Astrocyte (in vitro differentiated cells and primary cell): ENCODE data around the gene AAMP. TPM values are rescaled to one million over a fixed set of nuclear protein-coding genes. Genes with fewer than 3 reads are reported as not detected.

Experiments used
- DNase-seq: peaks from one replicate; pipeline ENCODE4 v3.0.0-alpha.2; 2010; ENCODE audit warnings: low read depth
- FAIRE-seq: peaks from 2 replicates; lab custom pipeline; 2011; peaks lifted over from hg19 to GRCh38; lab: Jason Lieb, UNC
- H2AFZ ChIP-seq: 2 replicates; pipeline ENCODE4 v1.6.0; 2012; ENCODE audit warnings: low read depth, low read length, inconsistent platforms
- H3K27ac ChIP-seq: 2 replicates; pipeline ENCODE4 v1.5.1; 2011; ENCODE audit warnings: low read depth, low read length, inconsistent platforms
- H3K27me3 ChIP-seq: 2 replicates; pipeline ENCODE4 v1.6.0; 2011; ENCODE audit warnings: low read length, inconsistent platforms; ENCODE audit not compliant: insufficient read depth
- H3K36me3 ChIP-seq: 2 replicates; pipeline ENCODE4 v1.5.1; 2011; ENCODE audit warnings: low read length, inconsistent platforms; ENCODE audit not compliant: insufficient read depth
- H3K4me1 ChIP-seq: 2 replicates; pipeline ENCODE4 v1.5.1; 2011; ENCODE audit warnings: low read length, inconsistent platforms; ENCODE audit not compliant: insufficient read depth
- H3K4me2 ChIP-seq: 2 replicates; pipeline ENCODE4 v1.6.0; 2012; ENCODE audit warnings: low read length, inconsistent platforms
- H3K4me3 ChIP-seq: 2 replicates; pipeline ENCODE4 v1.5.1; 2011; ENCODE audit warnings: low read depth, mild to moderate bottlenecking, low read length, inconsistent platforms; ENCODE audit not compliant: insufficient read depth
- H3K79me2 ChIP-seq: 2 replicates; pipeline ENCODE4 v1.6.0; 2012; ENCODE audit warnings: mild to moderate bottlenecking, low read length, inconsistent platforms; ENCODE audit not compliant: insufficient read depth
- H3K9ac ChIP-seq: 2 replicates; pipeline ENCODE4 v1.6.0; 2012; ENCODE audit warnings: mild to moderate bottlenecking, low read length, inconsistent platforms
- H3K9me3 ChIP-seq: 2 replicates; pipeline ENCODE4 v1.5.1; 2012; ENCODE audit warnings: low read depth, mild to moderate bottlenecking, low read length, inconsistent platforms; ENCODE audit not compliant: insufficient read depth
- H4K20me1 ChIP-seq: 2 replicates; pipeline ENCODE4 v1.6.0; 2012; ENCODE audit warnings: low read length, inconsistent platforms; ENCODE audit not compliant: insufficient read depth
- H3K27ac Mint-ChIP-seq: one replicate; pipeline ENCODE4 v1.8.0; 2021; ENCODE audit warnings: mild to moderate bottlenecking, mixed read lengths; ENCODE audit not compliant: unreplicated experiment
- H3K27me3 Mint-ChIP-seq: one replicate; pipeline ENCODE4 v1.8.0; 2021; ENCODE audit warnings: low read depth, mixed read lengths; ENCODE audit not compliant: unreplicated experiment
- H3K36me3 Mint-ChIP-seq: one replicate; pipeline ENCODE4 v1.8.0; 2021; ENCODE audit warnings: low read depth, mixed read lengths; ENCODE audit not compliant: unreplicated experiment
- H3K4me1 Mint-ChIP-seq: one replicate; pipeline ENCODE4 v1.8.0; 2021; ENCODE audit warnings: low read depth, mixed read lengths; ENCODE audit not compliant: unreplicated experiment
- H3K4me3 Mint-ChIP-seq: one replicate; pipeline ENCODE4 v1.8.0; 2021; ENCODE audit warnings: mild to moderate bottlenecking, moderate library complexity, mixed read lengths; ENCODE audit not compliant: unreplicated experiment
- H3K9me3 Mint-ChIP-seq: one replicate; pipeline ENCODE4 v1.8.0; 2021; ENCODE audit warnings: mild to moderate bottlenecking, mixed read lengths; ENCODE audit not compliant: unreplicated experiment
- CTCF ChIP-seq: IDR thresholded peaks from 2 replicates; pipeline ENCODE4 v1.5.1; 2011; ENCODE audit warnings: low read depth, mild to moderate bottlenecking, inconsistent platforms, low read length, moderate library complexity; ENCODE audit not compliant: insufficient read depth
- EZH2 ChIP-seq: IDR thresholded peaks from 2 replicates; pipeline ENCODE4 v1.6.1; 2012; ENCODE audit warnings: mild to moderate bottlenecking, low read length, inconsistent platforms; ENCODE audit not compliant: insufficient read depth
- microRNA-seq: library from miRNA; unstranded; fragments of <30 nt; microRNA quantifications from one replicate; pipeline ENCODE4 v1.2.0, GENCODE V29; 2020
- total RNA-seq: library from RNA; stranded (reverse); gene quantifications from 2 replicates; pipeline ENCODE4 v1.2.1, GENCODE V29; 2021

Gene AAMP
- total RNA-seq, 1 donor from 2014 or later = 87.3 TPM

- Mint-ChIP-seq H3K27ac (peak within 1 kb of the TSS; percentile 95), H3K4me3 (peak within 1 kb of the TSS; percentile 90), H3K4me1 (peaks cover 24% of the 10 kb centered on the region), H3K36me3 (peaks cover 2% of the 10 kb centered on the region), H3K27me3 (no peaks in the 10 kb centered on the region), H3K9me3 (no peaks in the 10 kb centered on the region)
- Histone ChIP-seq H4K20me1 (peaks cover 43% of the 10 kb centered on the region), H3K36me3 (peaks cover 12% of the 10 kb centered on the region), H3K27me3 (no peaks in the 10 kb centered on the region), H3K79me2 (peaks cover 56% of the 10 kb centered on the region), H3K27ac (peak within 1 kb of the TSS; percentile 91), H3K9me3 (no peaks in the 10 kb centered on the region), H2AFZ (peak within 1 kb of the TSS; percentile 86), H3K4me3 (peak within 1 kb of the TSS; percentile 98), H3K4me2 (peak within 1 kb of the TSS; percentile 96), H3K9ac (peak within 1 kb of the TSS; percentile 94), H3K4me1 (peaks cover 29% of the 10 kb centered on the region)
- DNase-seq = peak; percentile 90
- no peak for FAIRE-seq
- TF ChIP-seq EZH2 (no peak), CTCF (no peak)
These were observed 53.1 kb downstream of the AAMP start, which contains the start of gene ARPC2 for GRCh38 chr2:218216674-218217359. TSS of gene ARPC2 (plus strand) at chr2:218217189. CDS start at chr2:218217471, 282 bp downstream.

GRCh38 chr2:218216336-218216673 is 53.6 kb downstream of the AAMP start:
- H3K4me1 Mint-ChIP-seq = peaks cover 19% of the 10 kb centered on the region
- Histone ChIP-seq H3K4me1 (peaks cover 25% of the 10 kb centered on the region), H3K9ac (peak overlapping the region; percentile 94), H2AFZ (peak overlapping the region; percentile 86), H3K4me2 (peak overlapping the region; percentile 96), H3K79me2 (peaks cover 51% of the 10 kb centered on the region), H3K36me3 (peaks cover 12% of the 10 kb centered on the region), H3K4me3 (peak overlapping the region; percentile 98), H4K20me1 (peaks cover 38% of the 10 kb centered on the region), H3K27ac (peak overlapping the region; percentile 91), H3K9me3 (no peaks in the 10 kb centered on the region), H3K27me3 (no peaks in the 10 kb centered on the region)
- H3K27ac Mint-ChIP-seq = peak overlapping the region; percentile 85
- no peak for FAIRE-seq
- DNase-seq = no peak
- peaks cover 2% of the 10 kb centered on the region for H3K36me3 Mint-ChIP-seq
- TF ChIP-seq EZH2 = no peak
- TF ChIP-seq CTCF = no peak
- H3K4me3 Mint-ChIP-seq = peak overlapping the region; percentile 90
- H3K9me3 Mint-ChIP-seq = no peaks in the 10 kb centered on the region
- H3K27me3 Mint-ChIP-seq = no peaks in the 10 kb centered on the region

Small RNA genes lying within 50 kb of the gene (microRNA-seq; reads per million reads assigned to microRNA genes)
- 4.7 reads per million, percentile 19 among the genes with 10 or more reads in this experiment for gene MIR6513

Other genes starting within 250 kb of the AAMP start
- not detected in 2 replicates for gene RUFY4, start 200.9 kb downstream of the AAMP start, total RNA-seq
- gene CXCR2, start 144.1 kb downstream of the AAMP start, total RNA-seq = 0.07 TPM in 1 of 2 replicates, not detected in the other
- gene CXCR1, start 103.2 kb downstream of the AAMP start, total RNA-seq = not detected in 2 replicates
- gene ARPC2, start 52.9 kb downstream of the AAMP start, total RNA-seq = 521 and 535 TPM in 2 replicates
- gene GPBAR1, start 9.1 kb downstream of the AAMP start, total RNA-seq = 0.55 and 0.70 TPM in 2 replicates
- gene PNKD, start 382 bp upstream of the AAMP start, total RNA-seq = 40.9 and 43.3 TPM in 2 replicates
- gene TMBIM1, start 22.4 kb upstream of the AAMP start, total RNA-seq = 34.8 and 37.2 TPM in 2 replicates
- 0.23 TPM in 1 of 2 replicates, not detected in the other for gene CATIP, start 86.7 kb upstream of the AAMP start, total RNA-seq
- not detected in 2 replicates for gene SLC11A1, start 112.1 kb upstream of the AAMP start, total RNA-seq
- 41.8 and 45.0 TPM in 2 replicates for gene CTDSP1, start 129.7 kb upstream of the AAMP start, total RNA-seq
- not detected in 2 replicates for gene VIL1, start 149.0 kb upstream of the AAMP start, total RNA-seq